Measurements from ENCODE around the gene MECP2. TPM values are rescaled to one million over a fixed set of nuclear protein-coding genes. Genes with fewer than 3 reads are reported as not detected.
A peak's percentile ranks its signal among the peaks of the same experiment; 100 is the strongest.

MECP2 gene
- total RNA-seq, 2 donors from 2014 or later, result 61.0 to 84.9 TPM

DNA sequence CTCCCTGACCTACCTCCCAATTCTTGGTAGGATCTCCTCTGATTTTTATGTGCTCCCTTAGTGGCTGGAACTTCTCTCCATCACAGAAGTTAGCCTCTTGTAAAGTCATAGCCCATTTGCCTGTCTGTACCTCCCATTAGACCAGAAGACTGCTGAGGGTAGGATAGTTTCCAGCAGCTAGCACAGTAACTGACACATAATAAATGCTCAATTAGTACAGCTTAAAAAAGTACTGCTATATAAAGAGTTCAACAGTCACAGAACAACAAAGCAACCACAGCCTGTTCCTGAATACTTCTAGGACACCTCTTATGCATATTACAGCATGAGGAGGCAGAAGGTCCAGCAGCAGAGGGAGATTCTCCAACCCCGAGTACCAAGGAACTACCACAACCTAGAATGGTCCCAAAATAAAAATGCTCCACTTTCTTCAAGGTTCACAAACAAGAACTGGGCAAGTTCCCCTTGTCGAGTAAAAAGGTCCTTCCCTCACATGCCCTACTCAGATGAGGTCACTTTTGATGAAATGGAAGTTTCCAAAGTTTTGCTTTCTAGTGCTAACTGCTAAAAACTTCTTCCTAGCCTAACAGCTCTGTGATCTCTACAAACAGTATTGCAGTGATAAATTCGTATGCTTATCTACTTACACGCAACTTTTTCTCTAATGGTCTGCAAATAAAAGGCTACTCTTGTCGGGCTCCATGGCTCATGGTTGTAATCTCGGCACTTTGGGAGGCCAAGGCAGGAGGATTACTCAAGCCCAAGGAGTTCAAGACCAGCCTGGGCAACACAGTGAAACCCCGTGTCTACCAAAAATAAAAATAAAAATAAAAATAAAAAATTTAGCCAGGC lies 12.8 kb downstream of the MECP2 start:
- ATAC-seq (peak; percentile 59 to 75), DNase-seq (ENCODE audit: low spot score in 2 of 2) (no peak)
- H3K9me3 Mint-ChIP-seq, result no peaks in the 10 kb centered on the region
- peak overlapping the region; percentile 77 to 80 for H3K27ac Mint-ChIP-seq
- peaks cover 0 to 19% of the 10 kb centered on the region in 2 donors for H3K36me3 Mint-ChIP-seq

DNA sequence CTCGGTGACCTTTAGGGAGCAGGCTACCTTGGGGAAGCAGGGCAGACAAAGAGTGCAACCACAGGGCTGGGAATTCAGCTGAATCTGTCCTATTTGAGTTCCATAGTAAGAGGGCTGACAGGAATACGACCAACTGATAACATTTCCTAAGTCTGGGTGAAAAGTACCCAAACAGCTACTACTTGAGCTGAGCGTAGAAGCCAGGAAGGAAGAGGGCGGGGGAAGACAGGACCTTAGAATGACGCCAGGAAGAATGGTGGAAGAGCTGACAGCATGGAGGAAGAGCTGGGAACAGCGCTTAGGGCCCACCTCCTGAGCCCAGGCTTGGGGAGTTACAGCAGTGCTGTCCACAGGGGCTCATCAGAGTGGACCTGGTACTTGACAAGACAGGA lies 14.4 kb downstream of the MECP2 start:
- peaks cover 0 to 19% of the 10 kb centered on the region in 2 donors for H3K36me3 Mint-ChIP-seq
- DNase-seq (ENCODE audit: low spot score in 2 of 2) (no peak), ATAC-seq (peak in 1 of 2 donors; percentile 26)
- no peaks in the 10 kb centered on the region for H3K9me3 Mint-ChIP-seq
- peak overlapping the region; percentile 22 to 65 for H3K27ac Mint-ChIP-seq

GRCh38 chrX:154082396-154083125 lies 15.0 kb downstream of the MECP2 start:
- ATAC-seq (no peak), DNase-seq (ENCODE audit: low spot score in 2 of 2) (no peak)
- Mint-ChIP-seq H3K27ac (peak overlapping the region; percentile 22 to 65), H3K9me3 (no peaks in the 10 kb centered on the region), H3K36me3 (peaks cover 0 to 19% of the 10 kb centered on the region in 2 donors)

DNA sequence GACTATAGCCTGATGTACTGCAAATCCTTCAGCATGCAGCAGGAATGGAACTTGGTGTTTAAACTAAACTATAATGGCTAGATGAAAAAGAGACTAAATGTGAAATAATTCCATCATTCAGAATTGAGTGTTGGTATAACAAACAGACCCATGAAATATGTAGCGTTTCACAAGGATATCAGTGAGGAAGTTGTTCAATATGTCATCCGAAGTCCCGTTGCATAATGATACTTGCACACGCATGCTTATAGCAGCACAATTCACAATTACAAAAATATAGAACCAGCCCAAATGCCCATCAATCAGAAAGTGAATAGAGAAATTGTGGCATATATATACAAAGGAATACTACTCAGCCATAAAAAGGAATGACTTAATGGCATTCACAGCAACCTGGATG lies 20.4 kb downstream of the MECP2 start:
- no peak for ATAC-seq
- Mint-ChIP-seq H3K27ac (no peak overlapping the region), H3K36me3 (peaks cover 0 to 12% of the 10 kb centered on the region in 2 donors), H3K9me3 (no peaks in the 10 kb centered on the region)
- no peak for DNase-seq (ENCODE audit: low spot score in 2 of 2)

DNA sequence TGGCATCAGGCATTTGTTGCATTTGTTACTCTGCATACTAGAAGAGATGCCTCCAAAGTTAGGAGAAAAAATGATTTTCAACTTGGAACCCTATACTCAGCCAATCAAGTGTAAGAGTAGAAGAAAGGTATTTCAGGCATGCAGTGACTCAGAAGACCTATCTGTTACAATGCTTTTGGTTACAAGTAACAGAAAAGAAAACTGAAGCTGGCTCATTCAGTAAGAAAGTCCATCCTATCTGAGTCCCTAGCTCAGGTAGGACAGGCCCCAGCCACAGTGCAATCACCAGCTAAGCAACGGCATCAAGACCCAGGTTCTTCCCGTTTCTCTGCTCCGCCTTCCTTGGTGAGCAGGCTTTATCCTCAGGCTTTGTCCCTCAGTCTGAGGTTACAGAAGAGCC lies 23.3 kb downstream of the MECP2 start:
- Mint-ChIP-seq H3K27ac (no peak overlapping the region), H3K36me3 (peaks cover 0 to 12% of the 10 kb centered on the region in 2 donors), H3K9me3 (no peaks in the 10 kb centered on the region)
- DNase-seq (ENCODE audit: low spot score in 2 of 2), result no peak
- peak; percentile 45 to 51 for ATAC-seq

- ATAC-seq, result no peak
- peaks cover 0 to 10% of the 10 kb centered on the region in 2 donors for H3K36me3 Mint-ChIP-seq
- H3K9me3 Mint-ChIP-seq, result no peaks in the 10 kb centered on the region
- no peak overlapping the region for H3K27ac Mint-ChIP-seq
- no peak for DNase-seq (ENCODE audit: low spot score in 2 of 2)
Observed at GRCh38 chrX:154072192-154072591, 25.3 kb downstream of the MECP2 start.

DNA sequence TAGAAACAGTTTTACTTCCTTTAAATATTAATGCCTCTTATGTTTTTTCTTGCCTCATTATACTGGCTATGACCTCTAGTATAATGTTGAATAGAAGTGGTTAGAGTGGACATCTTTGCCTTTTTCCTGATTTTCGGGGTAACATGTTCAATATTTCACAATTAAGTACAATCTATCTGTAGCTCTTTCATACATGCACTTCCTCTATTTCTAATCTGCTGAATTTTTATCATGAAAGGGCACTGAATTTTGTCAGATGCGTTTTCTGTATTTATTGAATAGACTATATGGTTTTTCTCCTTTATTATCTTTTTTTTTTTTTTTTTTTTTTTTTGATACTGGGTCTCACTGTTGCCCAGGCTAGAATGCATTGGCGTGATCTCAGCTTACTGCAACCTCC lies 29.0 kb downstream of the MECP2 start:
- Mint-ChIP-seq H3K27ac (no peak overlapping the region), H3K9me3 (no peaks in the 10 kb centered on the region), H3K36me3 (no peaks in the 10 kb centered on the region)
- DNase-seq (ENCODE audit: low spot score in 2 of 2) (no peak), ATAC-seq (no peak)

DNA sequence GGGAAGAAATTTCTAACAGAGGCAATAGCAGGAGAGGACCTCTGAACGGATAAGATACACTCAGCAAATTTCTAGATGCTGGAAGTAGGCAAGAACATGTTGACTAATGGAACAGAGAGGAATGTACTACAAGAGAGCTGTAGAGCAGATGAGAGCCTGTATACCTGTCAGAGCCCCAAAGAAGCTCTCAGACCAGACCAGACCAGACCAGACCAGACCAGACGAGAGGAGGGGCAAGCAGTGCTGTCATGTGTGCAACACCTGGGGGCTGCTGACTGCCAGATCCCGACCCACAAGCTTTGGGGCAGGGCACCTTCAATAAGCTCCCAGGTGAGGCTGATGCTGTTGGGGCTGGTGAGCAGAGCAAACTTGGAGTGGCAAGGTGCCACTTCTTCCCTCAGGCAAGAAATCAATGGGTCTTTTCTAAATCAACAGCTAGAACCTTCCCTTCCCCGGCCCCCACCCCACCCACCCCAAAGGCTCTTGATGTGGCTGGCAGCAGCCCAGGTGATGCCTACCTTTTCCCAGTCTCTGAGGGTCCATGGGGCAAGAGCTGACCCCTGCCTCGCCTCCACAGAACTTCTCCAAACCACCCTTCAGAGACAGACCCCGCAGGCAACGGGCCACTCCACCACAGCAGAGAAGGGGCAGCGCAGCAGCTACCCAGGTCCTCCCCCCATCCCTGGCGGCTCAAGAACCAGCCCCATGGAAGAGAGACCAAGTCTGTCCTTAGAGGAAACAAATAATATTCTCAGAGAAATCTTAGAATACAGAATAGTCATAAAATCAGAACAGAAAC lies 32.7 kb downstream of the MECP2 start:
- Mint-ChIP-seq H3K9me3 (no peaks in the 10 kb centered on the region), H3K27ac (peak overlapping the region; percentile 38 to 74), H3K36me3 (no peaks in the 10 kb centered on the region)
- ATAC-seq (no peak), DNase-seq (ENCODE audit: low spot score in 2 of 2) (no peak)

GRCh38 chrX:154063234-154063633 lies 34.3 kb downstream of the MECP2 start:
- peak; percentile 34 to 50 for ATAC-seq
- peak overlapping the region in 1 of 2 donors; percentile 94 for H3K27ac Mint-ChIP-seq
- DNase-seq (ENCODE audit: low spot score in 2 of 2), result no peak

GRCh38 chrX:154061801-154062200 lies 35.7 kb downstream of the MECP2 start:
- peak overlapping the region; percentile 60 to 87 for H3K27ac Mint-ChIP-seq
- H3K36me3 Mint-ChIP-seq, result peaks cover 0 to 8% of the 10 kb centered on the region in 2 donors
- ATAC-seq, result no peak

More at GRCh38 chrX:154063234-154063633, 34.3 kb downstream of the MECP2 start:
- no peaks in the 10 kb centered on the region for H3K9me3 Mint-ChIP-seq
- no peaks in the 10 kb centered on the region for H3K36me3 Mint-ChIP-seq

GRCh38 chrX:154059729-154060245 lies 37.7 kb downstream of the MECP2 start:
- Mint-ChIP-seq H3K27ac (peak overlapping the region; percentile 66 to 77), H3K9me3 (no peaks in the 10 kb centered on the region), H3K36me3 (peaks cover 0 to 8% of the 10 kb centered on the region in 2 donors)
- no peak for ATAC-seq
- DNase-seq (ENCODE audit: low spot score in 2 of 2), result no peak

More at GRCh38 chrX:154061801-154062200, 35.7 kb downstream of the MECP2 start:
- no peak for DNase-seq (ENCODE audit: low spot score in 2 of 2)
- no peaks in the 10 kb centered on the region for H3K9me3 Mint-ChIP-seq

- Mint-ChIP-seq H3K27ac (peak overlapping the region; percentile 66 to 77), H3K9me3 (no peaks in the 10 kb centered on the region), H3K36me3 (peaks cover 0 to 8% of the 10 kb centered on the region in 2 donors)
- no peak for ATAC-seq
- DNase-seq (ENCODE audit: low spot score in 2 of 2), result no peak
Observed at GRCh38 chrX:154059231-154059630, 38.3 kb downstream of the MECP2 start.

- Mint-ChIP-seq H3K27ac (peak overlapping the region; percentile 77 to 93), H3K36me3 (peaks cover 0 to 8% of the 10 kb centered on the region in 2 donors), H3K9me3 (no peaks in the 10 kb centered on the region)
- DNase-seq (ENCODE audit: low spot score in 2 of 2), result no peak
- peak; percentile 46 to 48 for ATAC-seq
Observed at GRCh38 chrX:154058214-154058997, 39.1 kb downstream of the MECP2 start.

- peak overlapping the region in 1 of 2 donors; percentile 41 for H3K27ac Mint-ChIP-seq
- peaks cover 0 to 8% of the 10 kb centered on the region in 2 donors for H3K36me3 Mint-ChIP-seq
- DNase-seq (ENCODE audit: low spot score in 2 of 2) (no peak), ATAC-seq (peak in 1 of 2 donors; percentile 81)
- no peaks in the 10 kb centered on the region for H3K9me3 Mint-ChIP-seq
Observed at GRCh38 chrX:154057791-154058190, 39.7 kb downstream of the MECP2 start.

GRCh38 chrX:154056770-154057241 lies 40.7 kb downstream of the MECP2 start:
- ATAC-seq (no peak), DNase-seq (ENCODE audit: low spot score in 2 of 2) (no peak)
- H3K36me3 Mint-ChIP-seq, result peaks cover 0 to 8% of the 10 kb centered on the region in 2 donors
- H3K27ac Mint-ChIP-seq, result peak overlapping the region; percentile 41 to 90
- H3K9me3 Mint-ChIP-seq, result no peaks in the 10 kb centered on the region

Measured in activated naive CD4-positive, alpha-beta T cell treated with anti-CD3 and anti-CD28 coated beads, Interleukin-2, amount 50 U/mL, for 72 hours (primary cell).